GM18873 (cell line): ENCODE measurements around the gene DIP2C.
"Not testable (repeated sequence)": the region's sequence is repeated elsewhere in the genome, so short reads cannot be mapped to it uniquely, and the experiment has no call there.

Experiments used
- ATAC-seq: cut with Tn5 transposase; IDR thresholded peaks from one replicate; pipeline ENCODE4 v1.9.1; 2021; ENCODE audit warnings: mild to moderate bottlenecking, moderate library complexity, moderate number of reproducible peaks; ENCODE audit not compliant: unreplicated experiment, low FRiP score

DIP2C gene

DNA sequence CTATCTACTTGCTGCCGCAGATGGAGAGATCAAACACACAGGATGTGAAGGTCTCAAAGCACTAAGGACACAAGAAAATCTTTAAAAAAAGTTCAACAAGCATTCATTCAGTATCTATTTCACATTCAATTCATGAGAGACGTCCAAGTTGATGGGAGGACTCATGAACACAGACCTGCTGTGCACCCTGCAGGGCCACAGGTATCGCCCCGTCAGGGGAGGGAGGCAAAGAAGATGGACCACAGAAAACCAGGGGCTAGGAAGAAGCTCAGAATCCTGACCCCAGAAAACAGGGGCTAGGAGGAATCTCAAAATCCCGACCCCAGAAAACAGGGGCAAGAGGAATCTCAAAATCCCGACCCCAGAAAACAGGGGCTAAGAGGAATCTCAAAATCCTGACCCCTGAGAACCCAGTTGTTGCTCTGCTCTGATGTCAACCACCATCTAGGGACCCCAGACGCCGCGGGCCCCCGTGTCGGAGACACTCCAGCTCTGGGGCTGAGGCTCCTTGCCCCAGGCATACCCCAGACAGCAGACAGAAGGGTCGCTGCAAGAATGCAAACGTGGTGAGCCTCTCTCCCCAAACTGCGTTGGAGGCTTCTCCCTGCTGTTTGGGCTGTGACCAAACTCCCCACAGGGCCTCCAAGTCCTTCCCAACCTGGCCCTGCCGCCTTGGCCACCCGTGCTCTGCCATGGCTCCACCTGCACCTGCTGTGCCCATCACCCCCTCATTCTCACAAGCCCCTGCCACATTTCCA, 197.6 kb downstream of the DIP2C start:
- no peak for ATAC-seq

- no peak for ATAC-seq
These were observed 198.4 kb downstream of the DIP2C start for GRCh38 chr10:490891-491571.

- no peak for ATAC-seq
These were observed 199.2 kb downstream of the DIP2C start for GRCh38 chr10:490256-490655.

DNA sequence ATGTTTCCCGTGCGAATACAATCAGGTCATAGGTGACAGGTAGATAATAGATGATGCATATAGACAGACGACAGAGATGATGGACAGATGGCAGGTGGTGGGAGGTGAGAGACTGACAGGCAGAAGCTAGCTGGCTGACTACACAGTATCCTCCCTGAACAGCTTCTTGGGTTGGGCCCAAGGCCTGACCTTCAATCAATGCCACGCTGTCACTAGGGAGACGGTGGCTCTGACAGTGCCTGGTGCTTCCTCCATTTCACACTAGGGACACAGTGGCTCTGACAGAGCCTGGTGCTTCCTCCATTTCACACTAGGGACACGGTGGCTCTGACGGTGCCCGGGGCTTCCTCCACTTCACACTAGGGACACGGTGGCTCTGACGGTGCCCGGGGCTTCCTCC, 200.1 kb downstream of the DIP2C start:
- no peak for ATAC-seq

DNA sequence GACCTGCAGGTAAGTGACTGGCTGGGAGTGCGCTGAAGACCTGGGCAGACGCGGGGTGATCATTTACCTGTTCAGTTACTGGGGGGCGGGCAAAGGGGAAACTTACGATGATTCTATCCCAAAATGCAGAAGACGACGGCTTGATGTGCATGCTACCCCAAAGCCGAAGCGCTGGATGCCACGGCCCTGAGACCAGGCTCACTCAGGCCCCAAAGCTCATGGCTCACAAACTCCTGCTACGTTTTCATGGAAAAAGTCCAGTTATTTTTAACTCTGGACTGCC, 200.6 kb downstream of the DIP2C start:
- ATAC-seq = no peak

DNA sequence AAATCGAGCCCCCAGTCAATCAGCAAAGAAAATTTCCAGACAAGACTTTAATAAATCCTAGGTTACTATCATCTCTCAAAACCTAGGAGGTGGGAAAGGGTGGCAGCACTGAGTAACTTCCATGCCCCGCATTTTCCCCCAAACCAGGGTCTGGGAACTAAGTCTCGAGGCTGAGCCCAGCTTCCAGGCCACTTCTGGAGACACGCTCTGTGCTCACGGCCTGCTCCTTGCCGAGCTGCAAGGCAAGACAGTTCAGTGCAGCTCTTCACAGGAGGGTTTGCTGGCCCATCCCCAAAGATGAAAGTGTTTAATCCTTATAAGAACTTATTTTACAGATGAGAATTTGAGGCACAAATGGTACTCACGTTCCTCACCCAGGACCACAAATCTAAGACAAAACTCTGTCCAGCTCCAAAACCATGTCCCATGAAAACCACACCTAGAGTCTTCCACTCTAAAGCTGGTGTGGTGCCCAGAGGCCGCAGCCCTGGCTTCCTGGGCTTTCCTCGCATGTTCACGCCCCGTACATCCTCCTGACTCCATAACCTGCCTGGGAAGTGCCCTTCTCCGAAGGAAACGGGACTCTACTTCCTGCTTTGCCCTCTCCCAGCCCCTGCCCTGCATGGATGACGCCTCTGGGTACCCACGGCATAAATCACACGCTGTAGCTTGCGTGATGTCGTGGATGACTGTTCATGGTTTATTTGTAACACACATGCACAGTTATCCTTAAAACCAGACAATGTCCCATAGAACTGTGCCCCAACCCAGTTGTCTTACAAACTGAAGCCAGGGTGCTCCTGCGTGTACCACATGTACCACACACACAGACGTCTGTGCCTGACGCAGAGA, 201.2 kb downstream of the DIP2C start:
- ATAC-seq = no peak

DNA sequence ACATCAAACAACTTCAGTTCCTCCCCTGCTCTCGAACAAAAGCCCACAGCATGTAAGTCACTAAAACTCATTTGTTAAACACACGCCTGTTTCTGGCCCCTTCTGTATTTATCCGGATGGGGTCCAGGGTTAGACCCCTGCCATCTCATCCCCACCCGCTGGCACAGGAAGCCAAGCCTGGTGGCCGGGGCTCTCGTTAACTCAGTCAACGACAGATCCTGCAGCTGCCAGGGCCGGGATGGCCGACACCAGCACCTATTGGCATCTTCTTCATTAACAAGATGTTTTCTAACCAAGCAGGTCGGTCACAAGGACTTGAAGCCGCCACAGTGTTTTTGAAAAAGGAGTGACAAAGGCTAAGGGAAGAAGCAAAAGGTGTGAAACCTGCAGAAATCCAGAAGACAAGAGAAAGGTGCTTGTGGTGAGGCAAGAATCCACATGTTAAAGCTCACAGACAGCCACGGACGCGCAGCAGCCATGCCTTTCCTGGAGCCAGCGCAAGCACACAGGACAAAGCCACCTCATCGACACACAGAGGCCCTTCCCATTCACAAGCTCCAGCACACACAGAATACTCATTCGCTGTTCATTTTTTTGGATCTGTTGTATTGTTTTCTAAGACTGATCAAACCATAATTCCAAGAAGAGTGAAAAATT, 202.7 kb downstream of the DIP2C start:
- no peak for ATAC-seq

- no peak for ATAC-seq
These were observed 203.3 kb downstream of the DIP2C start for GRCh38 chr10:486206-486605.

DNA sequence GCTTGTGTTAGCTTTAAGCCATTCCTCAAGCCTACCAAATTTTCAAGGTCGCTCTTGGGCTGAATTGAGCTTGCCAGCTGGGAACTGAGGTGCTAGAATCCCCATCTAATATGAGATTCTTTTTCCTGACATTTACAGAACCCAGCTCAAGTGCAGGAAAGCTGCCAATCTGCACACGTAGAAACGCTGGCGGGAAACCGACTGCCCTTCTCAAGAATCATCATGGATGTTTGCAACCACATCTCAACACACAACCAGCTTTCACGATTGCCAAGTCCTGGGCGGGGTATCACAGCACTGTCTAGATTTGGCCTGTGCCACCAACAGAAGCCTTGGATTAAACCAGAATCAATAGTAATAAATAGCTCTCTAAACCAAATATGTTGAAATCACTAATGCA, 203.7 kb downstream of the DIP2C start:
- ATAC-seq = no peak

GRCh38 chr10:484925-485661, 204.4 kb downstream of the DIP2C start:
- ATAC-seq = no peak

DNA sequence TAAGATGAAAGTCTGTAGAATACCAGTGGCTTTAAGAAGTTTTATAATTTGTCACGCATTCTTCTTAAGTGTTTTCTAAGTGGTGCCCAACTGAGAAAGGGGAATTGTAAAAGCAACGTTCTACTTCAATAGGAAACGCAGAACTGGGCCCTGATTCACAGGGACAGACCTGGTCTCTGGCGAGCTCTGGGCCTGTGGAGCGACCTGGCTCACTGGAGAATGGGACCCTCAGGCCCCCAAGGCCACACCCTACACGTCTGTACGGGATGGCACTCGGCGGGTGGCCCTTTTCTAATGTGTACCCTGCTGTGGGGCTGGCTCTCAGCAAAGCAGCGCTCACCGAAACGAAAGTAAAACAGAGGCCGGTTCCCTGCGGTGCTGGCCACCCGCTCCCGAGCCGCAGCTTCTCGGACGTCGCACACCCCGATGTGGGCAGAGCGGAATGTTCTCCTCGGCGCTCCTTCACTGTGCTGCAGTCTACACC, 205.0 kb downstream of the DIP2C start:
- ATAC-seq = no peak

DNA sequence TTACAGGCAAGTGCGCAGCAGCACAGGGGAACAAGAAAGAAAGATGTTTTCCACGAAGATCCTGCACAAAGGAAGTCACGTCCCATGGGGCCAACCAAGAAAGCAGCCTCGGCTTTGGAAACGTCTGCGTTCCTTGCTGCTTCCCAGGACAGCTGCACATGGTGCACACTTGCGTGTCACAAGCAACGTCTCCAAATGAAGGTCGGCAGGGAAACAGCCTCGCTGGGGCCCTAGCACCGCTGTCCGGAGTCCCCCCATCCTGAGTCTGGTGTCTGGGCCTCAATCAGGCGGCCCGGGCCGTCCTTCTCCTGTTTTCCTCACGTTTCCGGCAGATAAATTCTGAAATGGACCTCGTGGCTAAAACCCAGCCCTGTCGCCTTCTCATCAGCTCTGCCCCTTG, 206.2 kb downstream of the DIP2C start:
- no peak for ATAC-seq

DNA sequence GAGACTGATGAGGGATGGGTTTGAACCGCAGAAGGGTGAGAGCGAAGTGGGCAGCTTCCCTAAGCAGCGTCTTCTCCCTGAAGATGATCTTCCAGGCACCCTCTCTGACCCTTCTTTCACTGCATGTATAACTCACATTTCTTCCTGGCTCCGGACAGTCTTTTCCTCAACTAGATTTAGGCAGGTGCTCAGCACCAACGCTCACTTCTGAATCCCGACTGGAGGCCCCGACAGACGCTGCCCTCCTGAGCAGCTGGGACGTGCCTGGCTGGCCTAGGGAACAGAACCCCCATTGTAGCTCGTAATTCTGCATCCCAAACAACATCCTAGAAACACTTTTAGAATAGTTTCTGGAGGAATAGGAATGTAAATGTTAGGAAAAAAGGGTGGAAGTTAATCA, 206.6 kb downstream of the DIP2C start:
- no peak for ATAC-seq

DNA sequence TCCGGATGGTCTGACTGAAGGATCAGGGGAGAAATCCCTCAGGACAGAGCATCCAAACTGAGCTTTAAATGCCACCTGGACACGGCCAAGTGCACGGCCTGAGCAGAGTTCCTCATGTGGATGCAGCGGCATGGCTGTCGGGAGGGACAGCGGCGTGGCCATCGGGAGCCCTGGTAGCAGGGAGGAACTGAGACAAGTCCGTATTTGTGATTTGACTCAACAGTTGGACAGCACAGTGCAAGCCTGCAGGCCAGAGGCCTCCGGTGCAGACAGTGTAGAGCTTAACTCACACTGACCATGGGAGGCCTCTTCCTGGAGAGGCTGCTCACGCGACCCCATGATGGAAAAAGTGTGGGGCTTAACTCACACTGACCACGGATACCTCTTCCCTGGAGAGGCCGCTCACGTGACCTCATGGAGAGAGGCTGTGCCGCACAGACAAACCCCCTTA, 207.4 kb downstream of the DIP2C start:
- no peak for ATAC-seq

GRCh38 chr10:481628-482027, 207.8 kb downstream of the DIP2C start:
- ATAC-seq = no peak

- ATAC-seq = no peak
These were observed 208.4 kb downstream of the DIP2C start for GRCh38 chr10:480928-481552.

- ATAC-seq = no peak
These were observed 209.0 kb downstream of the DIP2C start for GRCh38 chr10:480498-480927.

DNA sequence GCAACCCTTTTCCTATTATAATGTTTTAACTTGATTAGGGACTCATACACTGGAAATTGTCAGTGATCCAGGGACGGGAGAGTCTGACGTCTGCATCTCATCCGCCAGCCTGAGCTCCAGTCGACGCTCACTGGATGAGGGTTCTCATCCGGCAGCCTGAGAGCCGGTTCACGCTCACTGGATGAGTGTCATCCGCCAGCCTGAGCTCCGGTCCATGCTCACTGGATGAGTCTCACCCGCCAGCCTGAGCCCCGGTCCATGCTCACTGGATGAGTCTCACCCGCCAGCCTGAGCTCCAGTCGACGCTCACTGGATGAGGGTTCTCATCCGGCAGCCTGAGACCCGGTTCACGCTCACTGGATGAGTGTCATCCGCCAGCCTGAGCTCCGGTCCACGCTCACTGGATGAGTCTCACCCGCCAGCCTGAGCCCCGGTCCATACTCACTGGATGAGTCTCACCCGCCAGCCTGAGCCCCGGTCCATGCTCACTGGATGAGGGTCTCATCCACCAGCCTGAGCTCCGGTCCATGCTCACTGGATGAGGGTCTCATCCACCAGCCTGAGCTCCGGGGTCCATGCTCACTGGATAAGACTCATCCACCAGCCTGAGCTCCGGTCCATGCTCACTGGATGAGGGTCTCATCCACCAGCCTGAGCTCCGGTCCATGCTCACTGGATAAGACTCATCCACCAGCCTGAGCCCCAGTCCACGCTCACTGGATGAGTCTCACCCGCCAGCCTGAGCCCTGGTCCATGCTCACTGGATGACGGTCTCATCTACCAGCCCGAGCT, 209.6 kb downstream of the DIP2C start:
- not testable (repeated sequence) for ATAC-seq
